HG02884 (cell line): ENCODE data around the gene FAM240A.
"Not testable (repeated sequence)": the region's sequence is repeated elsewhere in the genome, so short reads cannot be mapped to it uniquely, and the experiment has no call there.

ENCODE experiments used
- ATAC-seq: cut with Tn5 transposase; IDR thresholded peaks from one replicate; pipeline ENCODE4 v1.9.1; 2021; ENCODE audit warnings: mild to moderate bottlenecking, moderate library complexity; ENCODE audit not compliant: unreplicated experiment

FAM240A gene

DNA sequence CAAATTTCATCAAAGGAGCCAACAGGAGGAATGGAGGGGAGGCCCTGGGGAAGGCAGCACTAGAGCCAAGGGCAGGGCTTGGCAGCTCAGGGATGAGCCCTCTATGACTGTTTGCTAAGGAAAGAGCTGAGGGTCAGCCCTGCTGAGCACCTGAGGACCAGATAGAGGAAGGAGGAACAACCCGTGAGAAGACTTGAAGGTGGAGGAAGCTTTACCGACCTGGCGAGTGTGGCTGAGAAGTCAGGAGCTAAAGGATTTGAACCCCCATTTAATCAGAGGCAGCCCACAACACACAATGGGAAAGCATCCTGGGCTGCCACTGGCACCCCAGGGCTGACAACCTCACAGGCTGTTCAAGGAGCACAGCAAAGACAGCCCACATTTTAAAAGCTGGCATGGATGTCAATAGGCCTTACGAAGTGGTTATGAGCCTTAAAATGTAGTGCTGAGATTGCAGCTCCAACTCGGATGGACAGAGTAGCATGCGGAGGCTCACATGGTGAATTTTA is 25.5 kb upstream of the FAM240A start:
- no peak for ATAC-seq

DNA sequence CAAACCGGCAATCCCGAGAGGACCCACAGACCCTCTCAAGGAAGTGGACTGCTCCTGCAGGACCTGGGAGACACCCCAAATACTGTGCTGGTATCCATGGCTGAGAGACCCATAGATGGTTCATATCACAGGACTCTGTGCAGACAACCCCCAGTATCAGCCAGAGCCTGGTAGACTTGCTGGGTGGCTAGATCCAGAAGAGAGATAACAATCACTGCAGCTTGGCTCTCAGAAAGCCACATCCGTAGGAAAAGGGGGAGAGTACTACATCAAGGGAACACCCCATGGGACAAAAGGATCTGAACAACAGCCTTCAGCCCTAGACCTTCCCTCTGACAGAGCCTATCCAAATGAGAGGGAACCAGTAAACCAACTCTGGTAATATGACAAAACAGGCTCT is 25.1 kb upstream of the FAM240A start:
- ATAC-seq, result not testable (repeated sequence)

DNA sequence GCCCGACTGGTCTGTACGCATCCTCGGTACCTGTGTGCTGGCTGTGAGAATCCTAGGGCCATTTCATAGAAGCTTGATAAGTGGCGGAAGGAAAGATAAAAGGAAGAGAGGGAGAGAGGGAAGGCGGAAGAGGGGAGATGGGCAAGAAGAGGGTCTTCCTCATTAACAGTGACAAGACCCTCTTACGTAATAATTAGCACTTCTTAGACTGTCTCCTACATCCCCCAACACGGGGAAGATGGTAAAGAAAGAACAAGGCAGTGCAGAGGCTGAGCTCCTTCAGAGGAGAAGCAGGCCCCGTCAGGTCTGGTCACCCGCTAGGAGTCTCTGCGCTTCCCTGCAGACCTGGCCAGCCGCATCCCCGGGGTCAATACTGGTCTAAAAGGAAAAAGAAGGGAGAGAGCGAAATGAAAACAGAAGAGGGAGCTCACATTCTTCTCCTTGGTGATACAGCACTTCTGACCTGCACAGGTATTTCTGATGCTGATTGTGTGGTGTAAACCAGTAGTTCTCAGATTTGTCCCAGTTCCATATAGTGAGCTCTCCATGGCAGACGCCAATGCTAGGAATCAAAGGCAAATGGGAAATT is 19.0 kb upstream of the FAM240A start:
- ATAC-seq, result no peak

DNA sequence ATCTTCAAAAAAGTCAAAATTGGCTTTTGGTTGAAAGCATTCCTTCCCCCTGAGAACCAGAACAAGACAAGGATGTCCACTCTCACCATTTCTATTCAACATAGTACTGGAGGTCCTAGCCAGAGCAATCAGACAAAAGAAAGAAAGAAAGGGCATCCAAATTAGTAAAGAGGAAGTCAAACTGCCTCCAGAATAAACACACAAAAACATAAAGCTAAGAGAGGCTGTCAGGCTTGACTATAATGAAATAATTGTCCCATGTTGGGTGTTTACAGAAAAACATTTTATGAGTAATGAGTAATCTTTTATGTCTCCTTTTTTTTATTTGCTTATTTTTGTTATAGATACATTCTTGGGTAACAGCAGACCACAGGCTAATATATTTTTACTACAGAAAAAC is 18.3 kb upstream of the FAM240A start:
- no peak for ATAC-seq

DNA sequence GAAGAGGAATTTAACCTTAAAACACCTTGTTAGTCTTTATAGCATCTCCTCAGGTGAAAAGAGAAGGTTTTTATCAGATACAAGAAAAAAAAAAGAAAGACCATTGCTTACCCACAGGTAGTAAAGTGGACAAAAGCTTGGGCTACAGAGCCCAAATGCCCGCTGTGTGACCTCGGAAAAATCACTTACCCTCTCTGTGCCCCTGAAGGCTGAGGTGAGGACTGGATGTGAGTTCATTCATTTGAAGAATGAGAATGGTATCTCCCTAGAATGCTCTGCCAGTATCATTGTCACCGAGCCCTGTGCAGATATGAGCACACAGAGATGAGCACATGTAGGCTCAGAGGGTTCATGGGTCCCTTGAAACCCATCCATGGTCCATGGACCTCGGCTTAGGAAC is 17.6 kb upstream of the FAM240A start:
- ATAC-seq, result no peak

DNA sequence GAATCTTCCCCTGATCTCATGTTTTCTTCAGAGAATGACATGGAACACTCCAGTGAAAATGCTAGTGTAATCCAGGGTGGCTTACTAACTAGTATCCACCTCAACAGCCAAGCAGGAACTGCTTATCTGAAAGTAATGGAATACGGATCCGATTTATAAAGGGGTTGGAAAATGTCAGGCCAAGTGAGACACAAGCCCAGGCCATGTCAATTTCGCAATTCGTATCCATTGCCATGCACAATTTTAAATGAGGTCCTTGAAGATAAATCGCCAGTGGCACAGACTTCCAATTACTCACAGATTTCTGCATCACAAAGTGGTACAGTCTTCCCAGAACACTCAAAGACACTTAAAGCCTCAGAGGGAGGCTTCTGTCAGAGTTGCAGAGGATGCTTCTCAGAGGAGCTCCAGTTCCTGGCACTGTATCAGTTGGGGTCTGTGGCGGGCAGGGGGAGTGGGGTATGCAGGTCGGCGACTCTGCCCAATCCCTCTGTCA is 16.5 kb upstream of the FAM240A start:
- ATAC-seq, result no peak

DNA sequence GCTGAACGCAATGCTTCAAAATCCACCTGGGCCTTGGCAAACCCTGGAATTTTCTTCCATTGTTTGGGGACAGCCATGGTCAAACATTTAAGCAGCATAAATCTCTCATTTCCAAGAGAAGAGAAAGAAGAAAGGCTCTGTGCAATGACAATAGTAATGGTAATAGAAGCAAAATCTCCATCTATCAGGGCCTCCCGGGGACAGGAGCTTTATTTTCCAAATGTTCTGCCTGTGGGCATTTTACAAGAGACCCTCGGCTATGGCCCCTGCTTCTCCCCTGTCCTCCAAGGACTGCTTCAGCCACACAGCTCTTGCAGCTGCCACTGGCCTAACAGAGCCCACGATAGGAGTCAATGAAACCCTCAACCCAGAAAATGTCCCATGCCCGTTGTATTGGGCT is 12.7 kb upstream of the FAM240A start:
- ATAC-seq, result no peak

DNA sequence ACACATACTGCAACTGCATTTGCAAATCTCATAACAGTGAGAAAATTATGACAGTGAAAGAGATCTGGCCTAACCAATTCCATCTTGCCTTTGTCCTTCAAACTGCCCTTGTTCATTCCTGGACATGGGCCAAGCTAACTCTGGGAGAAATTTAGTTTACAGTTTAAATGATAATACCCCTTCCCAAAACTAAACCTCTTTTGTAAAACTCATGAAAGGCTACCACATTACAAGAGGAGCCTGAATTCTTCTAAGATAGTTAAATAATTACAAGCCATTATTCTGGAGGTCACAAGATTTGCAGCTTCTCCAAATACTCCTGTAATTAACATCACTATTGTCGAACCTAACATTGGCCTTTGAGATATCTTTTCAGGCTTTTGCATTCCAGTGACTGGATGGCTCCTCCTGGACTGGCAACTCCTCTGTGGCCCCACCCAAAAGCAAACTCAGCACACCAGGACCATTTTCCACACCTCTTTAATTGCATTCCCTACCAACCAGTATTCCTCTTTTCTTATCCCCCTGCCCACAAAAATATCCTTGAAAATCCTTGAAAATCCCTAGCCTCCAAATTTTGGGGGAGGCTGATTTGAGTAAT is 8.8 kb upstream of the FAM240A start:
- no peak for ATAC-seq

DNA sequence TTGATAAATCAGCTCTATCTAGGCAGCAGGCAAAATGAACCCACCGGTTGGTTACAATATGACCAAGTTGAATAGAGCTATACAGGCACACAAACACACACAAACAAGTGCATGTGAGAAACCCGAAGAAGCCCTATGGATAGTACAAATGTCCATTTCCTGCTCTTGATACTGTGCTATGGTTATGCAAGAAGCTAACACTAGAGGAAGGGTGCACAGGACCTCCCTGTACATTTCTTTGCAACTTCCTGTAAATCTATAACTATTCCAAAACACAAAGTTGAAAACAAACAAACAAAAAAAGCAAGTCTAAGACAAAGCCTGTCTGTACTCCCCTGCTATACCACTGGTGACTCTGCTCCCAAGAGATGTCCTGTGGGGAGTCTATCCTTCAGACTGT is 8.2 kb upstream of the FAM240A start:
- ATAC-seq, result no peak

DNA sequence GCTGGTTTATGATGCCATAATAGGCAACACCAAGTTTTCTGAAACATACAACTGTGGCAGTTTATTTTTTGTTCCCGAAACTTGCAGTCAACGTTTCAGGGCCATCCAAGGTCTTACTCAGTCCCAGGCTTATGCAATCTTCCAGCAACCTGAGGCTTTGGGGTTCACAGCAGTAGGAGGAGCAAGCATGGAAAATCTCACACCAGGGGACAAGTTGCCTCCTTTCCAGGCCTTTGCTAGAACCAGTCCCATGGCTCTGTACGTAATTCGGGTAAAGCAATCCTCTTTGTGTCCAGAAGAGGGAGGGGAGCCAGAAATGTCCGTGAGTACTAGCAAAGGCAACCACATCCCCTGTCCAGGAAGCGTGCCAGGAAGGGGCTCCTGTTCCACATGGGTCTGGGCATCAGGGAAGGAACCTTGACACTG is 4.7 kb upstream of the FAM240A start:
- ATAC-seq, result no peak

DNA sequence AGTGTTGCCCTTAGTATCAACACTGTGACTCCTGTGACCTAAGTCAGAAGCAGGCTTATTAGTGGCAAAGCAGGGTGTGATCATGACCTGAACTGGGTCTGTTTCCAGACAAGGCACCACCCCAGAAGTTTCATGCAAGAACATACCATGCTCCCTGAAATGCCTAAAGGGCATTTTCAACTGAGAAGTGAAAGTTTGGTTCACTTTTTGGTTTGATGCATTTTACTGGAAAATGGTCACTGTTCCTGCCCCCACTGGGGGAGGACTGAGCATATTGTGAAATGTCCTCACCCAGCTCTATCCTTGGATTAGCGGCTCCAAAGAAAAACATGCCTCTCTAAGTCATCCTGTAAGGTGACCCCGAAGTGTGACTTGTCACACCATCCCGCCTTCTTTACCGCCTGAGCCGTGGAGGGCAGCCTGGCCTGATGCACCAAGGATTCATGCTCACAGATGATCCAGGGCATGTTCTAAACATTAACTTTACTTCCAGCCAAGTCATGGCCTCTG is 3.1 kb upstream of the FAM240A start:
- ATAC-seq, result no peak

DNA sequence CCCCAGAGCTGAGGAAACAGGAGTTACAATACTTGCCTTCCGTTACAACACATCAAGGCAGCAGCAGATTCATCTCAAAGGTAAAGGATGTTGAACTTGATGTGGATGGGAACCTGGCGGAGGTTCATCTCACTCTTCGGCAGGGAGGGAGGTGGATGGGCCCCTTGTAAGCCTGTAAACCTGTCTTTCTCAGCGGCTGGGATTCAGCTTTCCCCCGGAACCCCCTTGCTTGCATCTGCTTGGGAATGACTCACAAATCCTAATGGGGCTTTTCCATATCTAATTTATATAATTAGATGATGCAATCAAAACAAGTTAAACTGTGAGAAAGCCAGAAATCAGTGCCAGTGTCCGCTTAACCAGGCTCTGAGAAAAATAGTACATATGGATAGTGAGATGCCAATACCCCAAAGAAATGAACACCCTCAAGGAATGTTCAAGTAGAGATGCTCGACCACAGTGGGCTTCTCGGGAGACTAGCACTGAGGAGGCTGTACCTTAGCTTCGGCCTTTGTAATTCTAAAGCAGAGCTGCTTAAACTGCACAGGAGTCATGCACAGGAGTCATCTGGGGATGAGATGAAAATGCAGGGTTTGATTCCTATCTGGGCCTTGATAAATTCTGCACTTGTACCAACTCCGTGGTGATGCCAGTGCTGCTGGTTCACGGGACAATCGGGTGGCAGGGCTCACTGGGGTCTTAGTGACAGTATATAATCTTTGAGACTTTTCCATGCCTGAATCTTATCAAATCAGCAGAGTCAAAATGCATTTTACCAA is 2.2 kb upstream of the FAM240A start:
- ATAC-seq, result no peak

DNA sequence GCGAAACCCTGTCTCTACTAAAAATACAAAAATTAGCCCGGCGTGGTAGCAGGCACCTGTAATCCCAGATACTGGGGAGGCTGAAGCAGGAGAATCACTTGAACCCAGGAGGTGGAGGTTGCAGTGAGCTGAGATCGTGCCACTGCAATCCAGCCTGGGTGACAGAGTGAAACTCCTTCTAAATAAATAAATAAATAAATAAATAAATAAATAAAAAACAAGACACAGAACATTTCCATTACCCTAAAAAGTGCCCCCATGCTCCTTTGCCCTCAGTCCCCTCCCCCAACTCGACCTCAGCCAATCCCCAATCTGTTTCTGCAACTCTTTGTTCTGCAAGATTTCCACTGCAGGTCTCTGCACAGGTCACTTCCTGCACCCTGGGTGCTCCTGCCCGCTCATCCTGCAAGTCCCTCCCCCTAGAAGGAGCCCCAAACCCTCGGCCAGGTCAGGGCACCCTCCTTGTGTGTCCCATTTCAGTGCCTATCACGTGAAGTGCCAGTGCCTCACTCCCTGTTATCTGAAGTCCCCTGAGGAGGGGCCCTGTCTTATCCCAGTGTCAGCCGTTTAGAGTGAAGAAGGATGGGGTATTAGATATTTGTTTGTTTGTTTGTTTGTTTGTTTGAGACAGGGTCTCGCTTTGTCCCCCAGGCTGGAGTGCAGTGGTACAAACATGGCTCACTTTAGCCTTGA is 1.1 kb downstream of the FAM240A start:
- no peak for ATAC-seq

DNA sequence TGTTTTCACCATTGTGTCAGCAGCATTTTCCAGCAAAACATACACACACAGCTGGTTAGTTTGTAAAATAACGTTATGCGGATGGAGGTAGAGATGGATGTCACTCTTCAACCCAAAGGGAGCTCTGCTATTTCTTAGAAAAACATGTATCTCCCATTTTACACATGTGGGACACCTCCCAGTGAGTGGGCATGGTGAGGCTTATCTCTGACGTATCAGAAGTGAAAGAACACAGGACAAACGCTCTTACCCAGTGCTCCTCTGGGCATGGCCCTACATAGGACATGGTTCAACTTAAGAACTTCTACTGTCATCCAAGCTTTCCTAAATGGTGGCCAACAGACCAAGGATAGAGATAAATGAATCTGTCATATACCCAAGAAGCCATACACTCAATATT is 2.1 kb downstream of the FAM240A start:
- ATAC-seq, result no peak

DNA sequence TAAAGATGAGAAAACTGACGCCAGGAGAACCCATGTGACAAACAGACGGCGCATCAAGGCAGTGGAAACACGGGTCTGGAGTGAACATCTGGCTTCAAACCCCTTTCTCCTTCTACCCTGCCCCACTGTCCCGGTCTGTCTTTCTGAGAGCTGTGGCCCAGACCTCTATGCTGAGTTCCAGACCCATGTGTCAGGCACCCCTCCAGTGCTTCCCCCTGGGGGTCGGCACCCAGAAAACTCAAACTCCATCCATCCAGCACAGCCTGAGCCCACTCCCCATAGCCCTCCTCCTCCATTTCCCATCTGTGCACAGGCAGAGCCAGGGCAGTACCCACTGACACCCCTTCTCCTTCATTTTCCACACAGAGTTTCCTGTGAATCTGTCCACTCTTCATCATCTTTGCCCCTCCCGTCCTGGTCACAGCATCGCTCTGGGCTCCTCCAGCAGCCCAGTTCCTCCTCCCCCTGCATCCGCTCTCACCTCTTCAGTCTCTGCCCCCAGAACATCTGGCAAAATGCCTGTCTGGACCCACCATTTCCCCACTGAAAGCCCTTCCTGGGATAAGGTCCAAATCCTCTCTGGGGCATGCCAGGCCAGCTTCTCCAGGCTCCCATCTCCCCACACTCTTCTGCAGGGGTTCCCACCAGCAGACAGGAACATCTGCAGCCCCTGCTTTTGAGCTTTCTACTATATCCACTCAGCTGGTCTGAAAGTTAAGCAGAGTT is 2.9 kb downstream of the FAM240A start:
- no peak for ATAC-seq

DNA sequence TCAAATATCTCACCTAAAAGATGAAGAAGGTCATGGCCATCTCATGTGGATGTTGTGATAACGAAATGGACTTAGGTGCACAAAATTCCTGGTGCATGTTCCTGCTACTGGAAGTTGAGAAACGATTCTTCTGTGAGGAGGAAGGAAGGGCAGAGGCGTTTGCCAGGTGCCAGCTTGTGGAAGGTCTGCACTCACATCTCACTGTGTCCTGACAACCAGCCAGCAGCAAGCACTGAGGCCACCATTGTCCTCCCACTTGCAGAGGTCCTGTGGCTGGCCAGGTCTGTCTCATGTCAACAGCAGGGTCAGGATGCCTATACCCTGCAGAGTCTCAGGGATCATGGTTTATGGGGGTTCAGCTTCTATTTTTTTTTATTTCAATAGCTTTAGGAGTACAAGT is 3.7 kb downstream of the FAM240A start:
- no peak for ATAC-seq

DNA sequence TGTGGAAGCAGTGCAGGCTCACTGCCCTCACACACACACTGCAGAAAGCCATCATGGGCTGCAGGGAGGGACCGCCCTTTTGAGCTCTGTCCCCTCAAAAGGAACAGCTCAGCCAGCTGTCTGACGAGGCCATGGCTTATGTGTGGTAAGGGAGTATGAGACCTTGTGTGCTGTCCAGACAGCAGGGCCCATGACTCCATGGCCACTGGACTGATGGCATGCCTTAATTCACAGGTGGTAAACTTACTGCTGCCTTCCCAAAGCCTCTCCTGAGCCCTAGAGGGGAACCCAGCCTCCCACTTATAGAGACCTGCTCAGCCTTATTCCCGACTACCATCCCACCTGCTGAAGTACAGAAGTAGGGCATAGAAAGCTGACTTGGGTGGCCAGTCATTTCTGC is 5.6 kb downstream of the FAM240A start:
- ATAC-seq, result no peak

DNA sequence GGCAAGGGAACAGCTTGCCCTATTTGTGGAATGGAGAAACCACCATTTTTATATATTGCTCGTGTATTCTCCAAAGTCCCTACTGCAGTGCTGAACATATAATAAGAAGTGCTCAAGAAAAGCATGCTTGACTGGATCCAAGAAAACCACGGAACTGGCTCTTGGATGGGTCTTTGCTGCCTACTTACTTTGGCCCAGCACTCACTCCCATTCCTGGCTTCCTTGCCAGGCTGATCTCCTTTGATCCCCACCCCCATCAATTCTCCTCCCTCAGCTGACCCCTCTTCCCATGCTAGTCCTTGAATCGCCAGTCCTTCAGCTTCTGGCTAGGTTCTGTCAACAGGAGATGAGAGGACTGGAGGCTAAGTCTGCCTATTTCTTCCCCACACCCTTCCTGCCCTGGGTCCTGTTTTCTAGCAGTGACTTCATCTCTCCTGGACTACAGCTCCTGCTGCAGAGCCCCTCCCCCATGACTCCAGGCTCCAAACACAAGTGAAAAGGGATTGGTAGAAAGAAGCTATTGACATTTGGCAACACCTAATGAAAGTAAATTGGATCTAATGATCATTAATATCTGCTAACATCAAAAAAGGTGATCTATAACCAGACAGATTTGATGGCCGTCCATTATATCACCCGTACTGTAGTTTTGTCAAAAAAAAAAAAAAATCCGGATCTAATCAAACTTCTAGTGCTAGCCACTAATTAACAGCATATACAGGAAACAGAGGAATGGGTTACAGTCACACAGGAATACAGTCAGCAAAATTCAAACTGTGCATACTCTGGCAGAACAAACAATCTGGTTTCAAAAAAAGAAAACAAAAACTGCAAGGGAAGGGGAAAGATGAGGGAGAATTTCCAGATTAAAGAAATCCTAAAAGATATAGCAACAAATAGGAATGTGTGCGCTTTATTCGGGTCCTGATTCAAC is 7.8 kb downstream of the FAM240A start:
- no peak for ATAC-seq

DNA sequence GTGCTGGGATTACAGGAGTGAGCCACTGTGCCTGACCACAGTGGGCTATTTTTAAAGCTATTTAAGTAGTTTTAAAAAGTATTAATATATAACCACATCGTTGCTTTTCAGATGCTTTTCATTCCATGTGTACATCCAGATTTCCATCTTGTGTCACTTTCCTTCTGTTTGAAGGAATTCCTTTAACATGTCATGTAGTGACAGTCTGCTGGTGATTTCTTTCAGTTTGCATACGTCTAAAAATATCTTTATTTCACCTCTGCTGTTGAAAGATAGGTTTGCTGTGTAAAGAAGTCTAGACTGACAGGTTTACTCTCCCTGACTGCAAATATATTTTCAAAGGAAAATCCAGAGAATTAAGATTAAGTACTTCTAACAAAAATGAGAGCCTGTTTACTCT is 12.2 kb downstream of the FAM240A start:
- ATAC-seq, result no peak
